ENCODE data around the gene TTN. TPM values are rescaled to one million over a fixed set of nuclear protein-coding genes. Genes with fewer than 3 reads are reported as not detected.

Gene TTN
- total RNA-seq, 4 donors from 2014 or later: 0.21 to 2.1 (median 0.76) TPM

- no peak for TF ChIP-seq POLR2AphosphoS5 (IDR thresholded peaks at IDR 0.05)
- no peak for TF ChIP-seq POLR2A (IDR thresholded peaks at IDR 0.05)
- TF ChIP-seq, protein P1, sequence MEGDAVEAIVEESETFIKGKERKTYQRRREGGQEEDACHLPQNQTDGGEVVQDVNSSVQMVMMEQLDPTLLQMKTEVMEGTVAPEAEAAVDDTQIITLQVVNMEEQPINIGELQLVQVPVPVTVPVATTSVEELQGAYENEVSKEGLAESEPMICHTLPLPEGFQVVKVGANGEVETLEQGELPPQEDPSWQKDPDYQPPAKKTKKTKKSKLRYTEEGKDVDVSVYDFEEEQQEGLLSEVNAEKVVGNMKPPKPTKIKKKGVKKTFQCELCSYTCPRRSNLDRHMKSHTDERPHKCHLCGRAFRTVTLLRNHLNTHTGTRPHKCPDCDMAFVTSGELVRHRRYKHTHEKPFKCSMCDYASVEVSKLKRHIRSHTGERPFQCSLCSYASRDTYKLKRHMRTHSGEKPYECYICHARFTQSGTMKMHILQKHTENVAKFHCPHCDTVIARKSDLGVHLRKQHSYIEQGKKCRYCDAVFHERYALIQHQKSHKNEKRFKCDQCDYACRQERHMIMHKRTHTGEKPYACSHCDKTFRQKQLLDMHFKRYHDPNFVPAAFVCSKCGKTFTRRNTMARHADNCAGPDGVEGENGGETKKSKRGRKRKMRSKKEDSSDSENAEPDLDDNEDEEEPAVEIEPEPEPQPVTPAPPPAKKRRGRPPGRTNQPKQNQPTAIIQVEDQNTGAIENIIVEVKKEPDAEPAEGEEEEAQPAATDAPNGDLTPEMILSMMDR (IDR thresholded peaks at IDR 0.05): no peak
- no peak for TF ChIP-seq EP300 (IDR thresholded peaks at IDR 0.05)
- DNase-seq (ENCODE audit: low spot score in 2 of 2): no peak
- H3K9me3 ChIP-seq: no peaks in the 10 kb centered on the region
- no peaks in the 10 kb centered on the region for H3K4me1 ChIP-seq
- no peak overlapping the region for H3K4me3 ChIP-seq
- H3K27ac ChIP-seq: no peak overlapping the region
- H3K27me3 ChIP-seq: no peaks in the 10 kb centered on the region
- 95% methylated on average over 7 of the region's 7 CpGs for WGBS
- no peaks in the 10 kb centered on the region for H3K36me3 ChIP-seq
Measured at GRCh38 chr2:178775975-178776374, 31.2 kb downstream of the TTN start.

GRCh38 chr2:178770518-178770917, 36.7 kb downstream of the TTN start:
- Histone ChIP-seq H3K36me3 (no peaks in the 10 kb centered on the region), H3K4me1 (no peaks in the 10 kb centered on the region), H3K9me3 (no peaks in the 10 kb centered on the region), H3K4me3 (no peak overlapping the region), H3K27me3 (no peaks in the 10 kb centered on the region), H3K27ac (no peak overlapping the region)
- no peak for TF ChIP-seq POLR2AphosphoS5 (IDR thresholded peaks at IDR 0.05)
- TF ChIP-seq EP300 (IDR thresholded peaks at IDR 0.05): no peak
- WGBS: 73% methylated on average over 2 of the region's 2 CpGs
- DNase-seq (ENCODE audit: low spot score in 2 of 2): no peak

- Histone ChIP-seq H3K36me3 (no peaks in the 10 kb centered on the region), H3K9me3 (no peaks in the 10 kb centered on the region), H3K27me3 (no peaks in the 10 kb centered on the region), H3K4me1 (no peaks in the 10 kb centered on the region), H3K4me3 (no peak overlapping the region), H3K27ac (no peak overlapping the region)
- WGBS: 77% methylated on average over 11 of the region's 11 CpGs
- DNase-seq (ENCODE audit: low spot score in 2 of 2): no peak
- TF ChIP-seq POLR2AphosphoS5 (IDR thresholded peaks at IDR 0.05) (no peak), EP300 (IDR thresholded peaks at IDR 0.05) (no peak), POLR2A (IDR thresholded peaks at IDR 0.05) (no peak)
- TF ChIP-seq, protein P1 (IDR thresholded peaks at IDR 0.05): no peak
Measured at GRCh38 chr2:178767094-178768060, 39.8 kb downstream of the TTN start.

- no peaks in the 10 kb centered on the region for H3K4me1 ChIP-seq
- no peaks in the 10 kb centered on the region for H3K9me3 ChIP-seq
- no peak overlapping the region for H3K4me3 ChIP-seq
- no peaks in the 10 kb centered on the region for H3K27me3 ChIP-seq
- TF ChIP-seq POLR2AphosphoS5 (IDR thresholded peaks at IDR 0.05): no peak
- TF ChIP-seq POLR2A (IDR thresholded peaks at IDR 0.05): no peak
- TF ChIP-seq, protein P1 (IDR thresholded peaks at IDR 0.05): no peak
- TF ChIP-seq EP300 (IDR thresholded peaks at IDR 0.05): no peak
- DNase-seq (ENCODE audit: low spot score in 2 of 2): no peak
- H3K36me3 ChIP-seq: no peaks in the 10 kb centered on the region
- 53% methylated on average over 3 of the region's 3 CpGs for WGBS
- no peak overlapping the region for H3K27ac ChIP-seq
Measured at GRCh38 chr2:178764097-178764496, 43.1 kb downstream of the TTN start.

GRCh38 chr2:178761759-178762371, 45.4 kb downstream of the TTN start:
- Histone ChIP-seq H3K4me3 (no peak overlapping the region), H3K4me1 (no peaks in the 10 kb centered on the region), H3K27ac (no peak overlapping the region), H3K27me3 (no peaks in the 10 kb centered on the region), H3K36me3 (no peaks in the 10 kb centered on the region), H3K9me3 (no peaks in the 10 kb centered on the region)
- TF ChIP-seq, protein P1 (IDR thresholded peaks at IDR 0.05): peak in 1 of 2 donors; percentile 41
- no peak for TF ChIP-seq POLR2A (IDR thresholded peaks at IDR 0.05)
- 8% methylated on average over 2 of the region's 2 CpGs for WGBS
- no peak for DNase-seq (ENCODE audit: low spot score in 2 of 2)

Measured in suprapubic skin (tissue), 4 donors.